ENCODE results near the gene SRGAP3.

Gene SRGAP3

DNA sequence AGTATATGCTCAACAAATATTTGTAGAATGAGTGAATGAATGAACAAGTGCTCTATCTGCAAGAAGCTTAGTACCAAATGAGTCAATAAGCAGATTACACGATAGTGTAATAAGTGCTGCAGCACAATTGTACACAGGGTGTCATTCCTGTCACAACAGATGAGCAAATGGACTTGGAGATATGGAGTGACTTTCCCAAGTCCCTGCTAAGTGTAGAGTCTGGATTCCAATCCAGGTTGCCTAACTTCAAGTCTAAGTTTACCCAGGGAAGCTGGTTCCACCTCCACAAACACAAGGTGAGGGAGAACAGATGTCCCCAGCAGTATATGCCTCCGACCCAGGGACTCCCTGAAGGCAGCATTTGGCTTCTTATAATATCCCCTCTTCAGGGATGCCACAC is 208.4 kb downstream of the SRGAP3 start:
- no peak for DNase-seq (ENCODE audit: low spot score)
- Histone ChIP-seq H3K4me3 (no peak overlapping the region), H3K27ac (no peak overlapping the region)
- TF ChIP-seq, protein P1, sequence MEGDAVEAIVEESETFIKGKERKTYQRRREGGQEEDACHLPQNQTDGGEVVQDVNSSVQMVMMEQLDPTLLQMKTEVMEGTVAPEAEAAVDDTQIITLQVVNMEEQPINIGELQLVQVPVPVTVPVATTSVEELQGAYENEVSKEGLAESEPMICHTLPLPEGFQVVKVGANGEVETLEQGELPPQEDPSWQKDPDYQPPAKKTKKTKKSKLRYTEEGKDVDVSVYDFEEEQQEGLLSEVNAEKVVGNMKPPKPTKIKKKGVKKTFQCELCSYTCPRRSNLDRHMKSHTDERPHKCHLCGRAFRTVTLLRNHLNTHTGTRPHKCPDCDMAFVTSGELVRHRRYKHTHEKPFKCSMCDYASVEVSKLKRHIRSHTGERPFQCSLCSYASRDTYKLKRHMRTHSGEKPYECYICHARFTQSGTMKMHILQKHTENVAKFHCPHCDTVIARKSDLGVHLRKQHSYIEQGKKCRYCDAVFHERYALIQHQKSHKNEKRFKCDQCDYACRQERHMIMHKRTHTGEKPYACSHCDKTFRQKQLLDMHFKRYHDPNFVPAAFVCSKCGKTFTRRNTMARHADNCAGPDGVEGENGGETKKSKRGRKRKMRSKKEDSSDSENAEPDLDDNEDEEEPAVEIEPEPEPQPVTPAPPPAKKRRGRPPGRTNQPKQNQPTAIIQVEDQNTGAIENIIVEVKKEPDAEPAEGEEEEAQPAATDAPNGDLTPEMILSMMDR (IDR thresholded peaks at IDR 0.05) = no peak

DNA sequence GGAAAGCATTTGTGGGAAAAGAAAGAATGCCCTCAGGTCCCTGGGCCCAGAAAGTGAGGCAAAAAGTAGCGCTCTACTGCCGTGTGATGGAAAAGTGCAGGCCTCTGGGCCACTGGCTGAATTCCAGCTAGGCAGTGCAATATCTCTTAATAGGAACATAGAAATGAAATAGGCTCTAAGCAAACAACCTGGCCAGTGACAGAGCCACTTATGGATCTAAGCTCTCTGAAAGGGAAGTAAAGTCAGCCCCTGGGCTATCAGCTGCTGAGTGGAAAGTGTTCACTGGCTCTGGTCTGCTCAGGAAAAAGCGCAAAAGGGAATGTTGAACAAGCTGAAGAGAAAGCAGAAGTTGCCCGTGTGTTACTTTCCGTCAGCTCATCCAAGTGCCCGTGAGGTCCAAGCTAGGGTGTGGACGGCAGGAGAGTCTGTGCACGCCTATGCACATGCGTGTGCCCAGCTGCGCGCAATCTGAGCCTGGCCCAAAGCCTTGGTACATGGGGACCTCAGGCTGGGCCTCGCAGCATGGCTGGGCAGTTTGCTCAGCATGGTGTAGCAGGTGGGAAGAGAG is 212.2 kb downstream of the SRGAP3 start:
- no peak for DNase-seq (ENCODE audit: low spot score)
- Histone ChIP-seq H3K27ac (peak overlapping the region; percentile 38 to 72), H3K4me3 (no peak overlapping the region)
- TF ChIP-seq, protein P1 (IDR thresholded peaks at IDR 0.05) = no peak

DNA sequence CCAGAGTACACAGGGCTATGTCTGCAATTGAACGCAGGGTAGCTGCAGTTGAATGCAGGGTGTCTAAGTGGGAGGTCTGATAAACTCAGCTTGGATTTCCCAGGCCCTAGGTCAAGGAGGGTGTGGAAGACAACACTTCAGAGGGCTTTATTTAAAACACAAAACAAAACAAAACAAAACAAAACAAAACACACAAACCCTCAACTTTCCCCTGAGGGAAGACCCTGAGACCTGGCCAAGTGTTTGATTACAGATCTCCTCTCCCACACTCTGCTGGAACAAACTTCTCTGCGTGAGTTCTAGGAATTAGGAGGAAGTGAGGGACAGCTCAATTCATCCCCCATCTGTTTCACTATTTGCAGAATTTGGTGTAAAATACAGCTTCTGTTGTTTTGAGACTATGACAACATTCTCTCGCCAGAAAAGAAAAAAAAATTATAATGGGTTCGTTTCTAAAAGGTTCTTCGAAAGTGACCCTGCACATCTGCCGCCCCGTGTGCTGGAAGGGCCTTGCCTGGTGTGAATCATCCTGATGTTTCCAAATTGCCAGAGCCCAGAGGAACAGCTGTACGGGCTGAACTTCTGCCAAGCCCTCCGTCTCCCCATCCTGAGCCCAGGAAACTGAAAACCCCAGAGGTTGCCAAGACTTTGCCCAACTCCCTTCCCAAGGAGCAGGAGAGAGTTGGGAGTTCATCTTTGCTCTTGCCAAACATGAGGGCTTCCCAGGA is 212.9 kb downstream of the SRGAP3 start:
- Histone ChIP-seq H3K27ac (peak overlapping the region; percentile 38 to 72), H3K4me3 (no peak overlapping the region)
- TF ChIP-seq, protein P1 (IDR thresholded peaks at IDR 0.05) = no peak
- DNase-seq (ENCODE audit: low spot score) = peak; percentile 79

DNA sequence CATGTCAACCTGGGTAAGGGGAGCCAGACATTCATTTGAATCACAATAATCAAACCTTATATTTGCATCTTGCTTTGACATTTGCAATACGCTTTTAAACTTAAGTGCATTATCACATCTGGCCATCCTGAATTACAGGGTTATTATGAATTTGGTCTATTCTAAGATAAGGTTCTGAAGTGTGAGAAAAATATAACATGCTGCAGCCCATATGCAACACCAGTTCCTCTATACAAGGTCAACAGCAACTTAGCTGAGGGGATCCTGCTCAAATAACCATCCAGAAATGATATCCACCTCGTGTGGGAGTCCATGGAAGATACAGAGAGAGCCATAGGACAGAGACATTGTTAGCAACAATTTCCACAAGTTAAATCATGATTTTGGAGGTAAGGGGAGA is 213.5 kb downstream of the SRGAP3 start:
- TF ChIP-seq, protein P1 (IDR thresholded peaks at IDR 0.05) = no peak
- Histone ChIP-seq H3K4me3 (no peak overlapping the region), H3K27ac (no peak overlapping the region)
- DNase-seq (ENCODE audit: low spot score) = no peak

DNA sequence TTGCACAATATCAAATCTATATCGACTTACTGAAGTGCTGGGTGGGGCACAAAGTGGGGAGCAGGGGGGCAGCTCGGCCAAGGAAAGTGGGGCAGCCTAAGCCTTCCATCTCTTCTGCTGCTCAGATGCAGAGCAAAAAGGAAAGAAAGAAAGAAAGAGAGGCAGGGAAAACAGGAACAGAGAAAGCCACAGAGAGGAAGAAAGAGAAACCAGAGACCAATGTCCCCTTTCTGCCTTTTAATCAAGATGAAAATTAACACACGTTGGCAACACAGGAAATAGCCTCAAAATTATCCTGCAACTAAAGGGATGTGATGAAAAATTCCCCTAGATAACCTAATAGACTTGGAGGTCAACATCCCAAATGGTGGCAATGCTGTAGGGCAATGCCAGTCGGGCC is 214.0 kb downstream of the SRGAP3 start:
- TF ChIP-seq, protein P1 (IDR thresholded peaks at IDR 0.05) = no peak
- no peak overlapping the region for H3K27ac ChIP-seq
- no peak for DNase-seq (ENCODE audit: low spot score)
- H3K4me3 ChIP-seq = no peak overlapping the region

DNA sequence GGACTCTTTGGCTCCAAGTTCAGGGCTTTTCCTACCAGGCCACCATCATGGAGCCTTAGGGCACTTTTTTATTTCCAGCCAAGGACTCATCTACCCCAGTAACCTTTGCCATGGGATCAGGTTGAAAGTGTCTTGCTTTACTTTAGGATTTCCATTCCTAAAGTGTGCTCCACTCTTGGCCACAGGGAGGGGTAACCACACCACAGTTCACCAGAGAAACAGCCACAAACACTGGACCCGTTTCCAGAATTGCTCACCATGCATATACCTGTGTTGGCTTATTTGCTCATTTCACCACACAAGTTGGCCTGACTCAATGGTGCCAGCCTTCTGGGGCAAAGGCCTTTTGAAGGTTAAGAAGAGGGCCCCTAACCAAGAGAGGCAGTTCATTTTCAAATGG is 215.6 kb downstream of the SRGAP3 start:
- TF ChIP-seq, protein P1 (IDR thresholded peaks at IDR 0.05) = no peak

DNA sequence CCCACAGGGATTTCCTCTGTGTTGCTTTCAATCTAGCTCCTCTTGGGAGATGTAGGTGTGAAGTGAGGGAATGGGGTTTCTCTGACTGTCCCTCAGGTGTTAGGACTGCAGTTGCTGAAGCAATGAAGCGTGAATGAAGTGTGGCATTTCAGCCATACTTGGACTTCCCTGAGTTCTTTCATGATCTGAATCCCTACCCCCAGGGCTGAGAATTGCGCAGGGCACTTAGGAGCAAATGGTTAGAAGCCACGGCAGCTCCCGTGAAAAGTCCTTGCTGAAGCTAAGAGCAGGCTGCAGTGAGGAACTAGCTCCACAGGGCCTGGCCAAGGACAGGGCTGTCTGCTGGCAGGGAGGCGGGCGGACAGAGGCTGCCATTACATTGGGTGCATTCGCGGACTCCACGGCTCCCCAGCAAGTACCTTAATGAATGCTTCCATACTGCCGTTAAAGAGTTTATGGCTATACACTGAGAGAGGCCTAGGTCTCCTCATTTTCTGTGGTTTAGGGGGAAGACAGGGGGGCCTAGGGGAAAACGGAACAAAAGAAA is 217.1 kb downstream of the SRGAP3 start:
- TF ChIP-seq, protein P1 (IDR thresholded peaks at IDR 0.05) = no peak
- DNase-seq (ENCODE audit: low spot score) = no peak
- no peak overlapping the region for H3K27ac ChIP-seq
- no peak overlapping the region for H3K4me3 ChIP-seq

More for the DNA sequence above, 215.6 kb downstream of the SRGAP3 start:
- DNase-seq (ENCODE audit: low spot score) = no peak
- H3K27ac ChIP-seq = no peak overlapping the region
- no peak overlapping the region for H3K4me3 ChIP-seq
